Activated T-helper 9 cell treated with anti-CD3 and anti-CD28 coated beads, Interleukin-2, amount 50 U/mL, for 16 hours (primary cell): ENCODE data around the gene OTX1.

Experiments used
- DNase-seq: peaks from one replicate; pipeline ENCODE4 v3.0.0-alpha.2; 2020; ENCODE audit warnings: low read depth

OTX1 gene

GRCh38 chr2:63047321-63048279 is 3.0 kb upstream of the OTX1 start:
- no peak for DNase-seq

GRCh38 chr2:63048367-63049171 is 2.1 kb upstream of the OTX1 start:
- no peak for DNase-seq

GRCh38 chr2:63049211-63049969 is 1.2 kb upstream of the OTX1 start:
- no peak for DNase-seq

GRCh38 chr2:63049970-63050333 is 678 bp upstream of the OTX1 start:
- DNase-seq = no peak

DNA sequence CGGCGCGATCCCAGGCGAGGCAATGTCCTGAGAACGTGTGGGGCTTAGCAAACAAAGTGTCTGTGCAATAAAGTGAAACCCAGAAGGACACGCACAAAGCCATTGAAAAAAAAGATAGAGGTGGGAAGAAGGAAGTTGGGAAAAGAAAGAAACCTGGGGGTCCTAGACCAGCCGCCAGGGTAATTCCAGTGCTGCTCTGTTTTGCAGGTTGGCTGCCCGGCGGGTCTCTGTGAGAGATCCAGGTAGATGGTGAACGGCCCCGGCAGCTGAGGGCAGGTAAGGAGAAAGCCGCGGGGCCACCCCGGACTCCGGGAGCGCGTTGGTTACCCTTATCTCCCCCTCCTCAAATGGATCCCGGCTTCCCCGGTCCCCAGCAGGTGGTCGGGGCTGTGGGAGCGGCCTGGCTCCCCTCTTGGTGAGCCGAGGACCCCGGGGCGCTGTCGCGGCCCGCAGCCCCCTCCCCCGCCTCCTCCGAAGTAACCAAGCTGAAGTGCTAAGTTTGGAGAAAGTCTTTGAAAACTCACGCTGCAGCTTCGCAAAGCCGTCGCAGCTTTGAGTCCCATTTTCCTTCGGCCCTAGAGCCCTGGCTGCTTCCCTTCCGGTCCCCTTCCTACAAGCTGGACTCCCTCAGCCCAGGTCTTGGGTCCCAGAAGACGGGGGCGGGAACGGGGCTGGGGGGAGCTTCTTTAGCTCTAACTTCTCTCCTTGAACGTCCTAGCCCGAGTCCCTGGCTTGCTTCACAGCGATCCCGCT is 588 bp downstream of the OTX1 start:
- DNase-seq = no peak

DNA sequence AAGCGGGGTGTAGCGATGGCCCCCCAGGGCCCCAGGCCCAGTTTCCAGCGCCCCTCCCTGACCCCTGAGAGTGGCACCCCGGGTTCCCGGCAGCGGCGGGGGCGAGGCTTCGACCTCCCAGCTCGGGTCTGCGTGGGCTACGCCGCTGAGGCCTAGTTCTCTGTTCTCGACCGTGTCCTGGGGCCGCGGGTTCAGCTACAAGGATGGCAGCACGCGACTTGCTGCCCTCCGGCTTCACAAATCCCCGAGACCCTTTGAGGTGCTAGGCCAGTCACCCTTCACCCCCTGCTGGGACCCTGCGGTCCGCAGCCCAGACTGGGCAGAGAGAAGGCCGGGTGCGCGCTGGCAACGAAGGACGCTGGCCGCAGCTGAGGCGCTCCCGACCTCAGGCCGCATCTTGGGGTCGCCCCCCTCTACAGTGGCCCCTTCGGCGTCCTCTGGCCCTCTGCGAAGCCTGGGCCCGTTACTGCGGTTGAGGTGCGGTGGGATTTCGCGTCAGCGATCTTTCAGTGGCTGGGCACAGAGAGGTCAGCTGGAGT is 1.2 kb downstream of the OTX1 start:
- DNase-seq = no peak

GRCh38 chr2:63052411-63053080 is 1.9 kb downstream of the OTX1 start:
- no peak for DNase-seq

DNA sequence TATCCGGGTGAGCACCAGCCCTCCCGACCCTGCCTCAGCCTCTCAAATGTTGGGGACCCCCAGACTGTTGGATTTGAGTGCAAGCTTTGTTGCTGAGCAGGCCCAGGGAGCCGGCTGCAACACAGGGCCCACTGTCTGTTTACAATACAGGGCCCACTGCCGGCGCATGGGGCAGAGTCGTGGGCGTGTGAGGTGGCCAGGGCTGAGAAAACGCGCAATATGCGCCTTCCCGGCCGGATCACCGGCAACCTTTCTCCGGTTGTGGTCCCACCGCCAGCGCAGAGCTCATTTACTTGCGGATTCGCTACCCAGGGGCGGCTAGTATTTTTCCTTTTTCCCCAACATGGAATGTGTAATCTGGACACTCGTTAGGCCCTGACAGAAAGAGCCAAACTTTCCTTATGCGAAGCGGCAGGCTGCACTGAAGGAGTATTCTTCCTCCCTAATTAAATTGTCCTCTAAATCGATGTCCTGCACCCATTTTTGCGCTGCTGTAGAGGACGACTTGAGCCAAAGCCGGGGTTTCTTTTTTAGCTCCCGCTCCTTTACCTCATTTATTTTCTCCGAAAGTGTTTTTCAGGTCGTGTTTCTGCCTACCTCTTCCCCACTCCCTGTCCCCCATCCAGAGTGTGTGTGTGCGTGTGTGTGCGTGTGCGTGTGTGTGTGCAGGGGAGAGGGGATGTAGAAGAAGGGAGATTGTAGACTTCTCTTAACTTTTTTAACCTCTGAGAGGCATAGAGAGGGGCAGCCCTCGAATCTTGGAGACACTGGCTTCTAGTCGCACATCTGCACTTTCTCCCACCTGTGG is 2.7 kb downstream of the OTX1 start:
- no peak for DNase-seq

GRCh38 chr2:63053889-63054602 is 3.4 kb downstream of the OTX1 start:
- no peak for DNase-seq

DNA sequence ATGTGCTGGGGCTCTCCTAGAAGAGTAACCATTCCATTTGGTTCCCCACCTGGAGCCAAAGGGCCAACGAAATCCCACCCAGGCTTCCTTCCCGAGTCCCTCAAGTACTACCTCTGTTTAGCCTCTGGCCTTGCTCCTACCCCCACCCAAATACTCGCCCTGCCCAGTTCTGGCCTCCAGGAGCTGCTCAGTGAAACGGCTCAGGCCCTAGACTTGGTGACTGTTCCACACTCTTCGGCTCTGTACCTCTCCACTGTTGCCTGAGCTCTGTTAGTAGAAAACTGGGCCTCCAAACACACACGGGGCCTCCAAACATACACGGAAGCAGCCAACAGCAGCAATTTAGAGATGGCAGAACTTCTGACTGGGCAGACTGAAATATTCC is 4.2 kb downstream of the OTX1 start:
- no peak for DNase-seq

DNA sequence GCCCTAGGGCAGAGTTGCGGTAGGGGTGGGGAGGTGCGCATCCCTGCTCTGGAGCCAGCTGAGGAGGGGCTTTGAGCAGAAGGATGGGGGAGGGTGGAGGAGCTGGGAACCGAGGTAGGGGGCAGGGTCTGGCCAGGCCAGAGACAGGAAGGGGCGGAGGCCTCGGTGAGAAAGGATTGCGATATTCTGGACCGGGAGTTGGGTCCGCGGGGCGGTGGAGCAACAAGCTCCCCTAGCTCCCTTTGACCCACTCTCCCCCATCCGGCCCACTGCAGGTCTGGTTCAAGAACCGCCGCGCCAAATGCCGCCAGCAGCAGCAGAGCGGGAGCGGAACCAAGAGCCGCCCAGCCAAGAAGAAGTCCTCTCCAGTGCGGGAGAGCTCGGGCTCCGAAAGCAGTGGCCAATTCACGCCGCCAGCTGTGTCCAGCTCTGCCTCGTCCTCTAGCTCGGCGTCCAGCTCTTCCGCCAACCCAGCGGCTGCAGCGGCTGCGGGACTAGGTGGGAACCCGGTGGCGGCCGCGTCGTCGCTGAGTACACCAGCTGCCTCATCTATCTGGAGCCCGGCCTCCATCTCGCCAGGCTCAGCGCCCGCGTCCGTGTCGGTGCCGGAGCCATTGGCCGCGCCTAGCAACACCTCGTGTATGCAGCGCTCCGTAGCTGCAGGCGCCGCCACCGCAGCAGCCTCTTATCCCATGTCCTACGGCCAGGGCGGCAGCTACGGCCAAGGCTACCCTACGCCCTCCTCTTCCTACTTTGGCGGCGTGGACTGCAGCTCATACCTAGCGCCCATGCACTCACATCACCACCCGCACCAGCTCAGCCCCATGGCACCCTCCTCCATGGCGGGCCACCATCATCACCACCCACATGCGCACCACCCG is 4.8 kb downstream of the OTX1 start:
- no peak for DNase-seq

- DNase-seq = no peak
Observed at GRCh38 chr2:63056107-63057050, 5.7 kb downstream of the OTX1 start.

DNA sequence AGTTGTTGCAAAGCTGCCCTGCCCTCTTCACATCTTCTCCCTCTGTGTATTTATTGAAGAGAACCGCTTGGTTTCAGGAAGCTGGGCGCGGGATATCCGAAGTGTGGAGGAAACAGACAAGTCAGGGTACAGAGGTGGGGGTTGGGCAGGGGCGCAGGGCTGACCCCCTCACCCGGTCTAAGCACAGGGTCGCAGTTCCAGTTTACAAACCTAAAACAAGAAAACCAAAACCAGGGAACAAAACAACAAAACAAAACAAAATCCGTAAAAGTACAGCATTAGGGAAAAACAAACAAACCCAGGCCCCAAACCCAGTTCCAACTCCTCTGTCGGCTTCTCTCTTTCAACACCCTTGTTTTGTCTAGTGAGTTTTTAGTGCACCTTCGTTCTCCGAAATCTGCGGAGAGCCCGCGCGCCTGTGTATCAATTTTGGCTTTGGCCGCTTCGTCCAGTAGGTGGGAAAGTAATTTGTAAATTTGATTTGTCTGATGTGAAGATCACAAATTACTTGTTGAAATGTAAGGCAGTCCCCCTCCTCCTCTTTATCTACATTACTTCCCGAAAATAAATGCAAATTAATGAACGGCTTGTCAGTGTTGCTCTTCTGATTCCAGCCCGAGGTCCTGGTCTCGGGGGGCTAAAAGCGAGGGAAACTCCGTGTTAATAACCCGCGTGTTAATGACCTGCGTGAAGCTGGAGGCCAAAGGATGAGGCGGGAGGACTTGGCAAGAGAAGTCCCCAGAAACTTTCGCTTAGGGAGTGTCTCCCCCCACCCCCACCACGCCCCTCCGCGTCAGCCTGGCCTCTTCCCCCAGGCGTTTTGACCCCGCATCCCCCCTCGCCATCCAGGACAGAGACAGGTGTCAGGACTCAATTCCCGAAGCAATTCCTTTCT is 6.9 kb downstream of the OTX1 start:
- DNase-seq = no peak

- no peak for DNase-seq
Observed at GRCh38 chr2:63058144-63058920, 7.7 kb downstream of the OTX1 start.
